SK-N-SH (cell line): ENCODE results near the gene MARVELD1. TPM values are rescaled to one million over a fixed set of nuclear protein-coding genes. Genes with fewer than 3 reads are reported as not detected.

Experiments
- CTCF ChIA-PET: fragments of 300-600, 350-600 bp; formaldehyde crosslinking; extraction: SDS; loops from one replicate; lab custom pipeline; 2021; lab: Yijun Ruan, JAX
- POLR2A ChIA-PET: fragments of 350-600 bp; sonication (Branson Sonifier 250); formaldehyde crosslinking; extraction: SDS; loops from one replicate; lab custom pipeline; 2020; ENCODE audit warnings: antibody characterized with exemption, inconsistent platforms; lab: Yijun Ruan, JAX
- DNase-seq: peaks from one replicate; pipeline ENCODE4 v3.0.0; 2012
- H2AFZ ChIP-seq: fragments of 200-600 bp; sonication (generic); 2 replicates; pipeline ENCODE4 v1.8.1; 2016; ENCODE audit warnings: antibody characterized with exemption, mild to moderate bottlenecking, low read depth
- H3F3A ChIP-seq: fragments of 200-600 bp; sonication (generic); replicated peaks from 2 replicates; pipeline ENCODE3; 2016; ENCODE audit warnings: antibody characterized with exemption, mild to moderate bottlenecking; ENCODE audit not compliant: insufficient read depth
- H3K27ac ChIP-seq, 2 experiments: fragments of 200-500 bp in 1 of 2; fragments of 200-600 bp in 1 of 2; sonication (Bioruptor generic) in 1 of 2; sonication (generic), shearing (Covaris generic) in 1 of 2; 2 replicates each; pipeline versions ENCODE4 v1.5.1 to v1.6.1; 2014 to 2016; ENCODE audit warnings: low read depth in 2 of 2, inconsistent platforms in 1 of 2, low read length in 1 of 2, mild to moderate bottlenecking in 1 of 2, mixed read lengths in 1 of 2
- H3K27me3 ChIP-seq: fragments of 200-600 bp; sonication (generic), shearing (Covaris generic); 2 replicates; pipeline ENCODE4 v1.6.1; 2016; ENCODE audit warnings: mixed run types; ENCODE audit not compliant: insufficient read depth
- H3K36me3 ChIP-seq, 2 experiments: fragments of 200-500 bp in 1 of 2; fragments of 200-600 bp in 1 of 2; sonication (Bioruptor generic) in 1 of 2; sonication (generic) in 1 of 2; replicated peaks in 1 of 2; 2 replicates each; pipeline versions ENCODE3 to v1.5.1; 2014 to 2016; ENCODE audit warnings: low read length in 1 of 2, mild to moderate bottlenecking in 1 of 2; ENCODE audit not compliant: insufficient read depth in 2 of 2, control insufficient read depth in 1 of 2
- H3K4me1 ChIP-seq, 2 experiments: fragments of 200-500 bp in 1 of 2; fragments of 200-600 bp in 1 of 2; sonication (Bioruptor generic) in 1 of 2; sonication (generic), shearing (Covaris generic) in 1 of 2; 2 replicates each; pipeline versions ENCODE4 v1.5.1 to v1.6.1; 2014 to 2016; ENCODE audit warnings: low read depth in 1 of 2, low read length in 1 of 2, mixed run types in 1 of 2; ENCODE audit not compliant: insufficient read depth in 2 of 2, control insufficient read depth in 1 of 2
- H3K4me2 ChIP-seq: fragments of 200-600 bp; sonication (generic), shearing (Covaris generic); 2 replicates; pipeline ENCODE4 v1.6.1; 2017; ENCODE audit warnings: mixed run types
- H3K4me3 ChIP-seq, 2 experiments: fragments of 200-500 bp in 1 of 2; fragments of 200-600 bp in 1 of 2; sonication (Bioruptor generic) in 1 of 2; sonication (generic), shearing (Covaris generic) in 1 of 2; 2 replicates each; pipeline versions ENCODE4 v1.5.1 to v1.8.1; 2014 to 2016; ENCODE audit warnings: low read depth in 2 of 2, inconsistent platforms in 1 of 2, low read length in 1 of 2, mild to moderate bottlenecking in 1 of 2, mixed read lengths in 1 of 2, moderate library complexity in 1 of 2
- H3K79me2 ChIP-seq: fragments of 200-600 bp; sonication (generic); 2 replicates; pipeline ENCODE4 v1.8.1; 2017; ENCODE audit warnings: mild to moderate bottlenecking; ENCODE audit not compliant: insufficient read depth
- H3K9ac ChIP-seq: fragments of 200-600 bp; sonication (generic); 2 replicates; pipeline ENCODE4 v1.6.1; 2017; ENCODE audit warnings: mixed run types
- H3K9me2 ChIP-seq: fragments of 200-600 bp; sonication (generic); 2 replicates; pipeline ENCODE4 v1.6.1; 2017; ENCODE audit warnings: mixed run types
- H3K9me3 ChIP-seq: fragments of 200-600 bp; sonication (generic); 2 replicates; pipeline ENCODE4 v1.6.1; 2017; ENCODE audit warnings: mixed run types, mild to moderate bottlenecking, moderate library complexity
- H4K20me1 ChIP-seq: fragments of 200-600 bp; sonication (generic); 2 replicates; pipeline ENCODE4 v1.6.1; 2017; ENCODE audit warnings: mild to moderate bottlenecking, mixed run types; ENCODE audit not compliant: insufficient read depth
- FOSL2 ChIP-seq: IDR thresholded peaks from 2 replicates; pipeline ENCODE4 v1.4.0; 2012; ENCODE audit warnings: low read depth, mild to moderate bottlenecking, moderate library complexity, borderline replicate concordance
- GABPA ChIP-seq: IDR thresholded peaks from 2 replicates; pipeline ENCODE4 v1.4.0; 2012; ENCODE audit warnings: low read depth, mild to moderate bottlenecking
- GATA2 ChIP-seq: sonication (generic); formaldehyde crosslinking; IDR thresholded peaks from 2 replicates; pipeline ENCODE4 v1.5.0; 2020; ENCODE audit warnings: mild to moderate bottlenecking, missing genetic modification reagents
- IRF3 ChIP-seq: fragments of 150-350 bp; IDR thresholded peaks from 2 replicates; pipeline ENCODE4 v1.6.1; 2016; ENCODE audit warnings: mild to moderate bottlenecking, low read depth, low read length
- MAX ChIP-seq: IDR thresholded peaks from 2 replicates; pipeline ENCODE4 v1.4.0; 2012; ENCODE audit warnings: low read depth
- MEF2A ChIP-seq: IDR thresholded peaks from 2 replicates; pipeline ENCODE4 v1.4.0; 2012; ENCODE audit warnings: low read depth, borderline replicate concordance
- NFIC ChIP-seq: IDR thresholded peaks from 2 replicates; pipeline ENCODE4 v1.4.0; 2012; ENCODE audit warnings: borderline replicate concordance
- NRF1 ChIP-seq: IDR thresholded peaks from 2 replicates; pipeline ENCODE4 v1.6.1; 2012; ENCODE audit warnings: low read depth, mild to moderate bottlenecking, low read length
- PBX3 ChIP-seq: IDR thresholded peaks from 2 replicates; pipeline ENCODE4; 2012
- POLR2AphosphoS5 ChIP-seq: IDR thresholded peaks from 2 replicates; pipeline ENCODE4 v1.6.1; 2012; ENCODE audit warnings: low read depth, low read length
- RAD21 ChIP-seq: IDR thresholded peaks from 2 replicates; pipeline ENCODE4 v1.6.1; 2012; ENCODE audit warnings: mild to moderate bottlenecking, low read length
- REST ChIP-seq: IDR thresholded peaks from 2 replicates; pipeline ENCODE4 v1.6.1; 2012; ENCODE audit warnings: mild to moderate bottlenecking, low read depth, low read length, moderate library complexity
- RFX5 ChIP-seq: IDR thresholded peaks from 2 replicates; pipeline ENCODE4 v1.6.1; 2012; ENCODE audit warnings: mild to moderate bottlenecking, improper control_type of control experiment, low read length
- SIN3A ChIP-seq: IDR thresholded peaks from 2 replicates; pipeline ENCODE4 v1.6.1; 2012; ENCODE audit warnings: low read depth, mild to moderate bottlenecking, low read length, moderate library complexity, borderline replicate concordance
- TCF12 ChIP-seq: IDR thresholded peaks from 2 replicates; pipeline ENCODE4 v1.4.0; 2012
- USF1 ChIP-seq: IDR thresholded peaks from 2 replicates; pipeline ENCODE4 v1.4.0; 2012; ENCODE audit warnings: low read depth, borderline replicate concordance
- USF2 ChIP-seq: fragments of 150-350 bp; IDR thresholded peaks from 2 replicates; pipeline ENCODE4 v1.6.1; 2017; ENCODE audit warnings: antibody characterized with exemption, low read length, low read depth, borderline replicate concordance
- YY1 ChIP-seq: IDR thresholded peaks from 2 replicates; pipeline ENCODE4 v1.4.0; 2012; ENCODE audit warnings: low read depth, mild to moderate bottlenecking
- WGBS: methylation state at CpG from one replicate; pipeline ENCODE4 v1.1.6; 2017; ENCODE audit warnings: low lambda C conversion rate; 5-methylcytosine and 5-hydroxymethylcytosine counted together
- polyA plus RNA-seq, 3 experiments: library from polyadenylated mRNA; depleted of rRNA; stranded (reverse); fragments of >200 nt; gene quantifications; 2 replicates each; pipeline ENCODE4 v1.2.3, GENCODE V29; 2012

The MARVELD1 gene
- polyA plus RNA-seq, 1 of the 3 experiments (the other 2 are of a cell fraction): 53.0 TPM

- H3F3A ChIP-seq: peaks cover 3% of the 10 kb centered on the region
- H3K9me2 ChIP-seq: no peaks in the 10 kb centered on the region
- POLR2A ChIA-PET: interaction anchor here (0.9 to 2.7 kb wide), 4 partner anchors 10 to 29 kb away, joined by 4 to 21 read pairs (median 5); partner anchors contain the start of genes AVPI1 and ZFYVE27
- peaks cover 20 to 25% of the 10 kb centered on the region in 2 experiments for H3K36me3 ChIP-seq
- peak overlapping the region; percentile 64 to 71 for H3K4me3 ChIP-seq
- peak overlapping the region; percentile 86 for H3K9ac ChIP-seq
- DNase-seq: no peak
- peaks cover 35% of the 10 kb centered on the region for H3K79me2 ChIP-seq
- CTCF ChIA-PET: interaction anchor here (1.0 to 25.0 kb wide), 5 partner anchors 14 to 144 kb away, joined by 3 to 687 read pairs (median 7); partner anchors contain the start of genes ANKRD2 and ZFYVE27
- TF ChIP-seq MEF2A: no peak
- no peak for TF ChIP-seq NFIC
- no peak for TF ChIP-seq USF2
- TF ChIP-seq NRF1: no peak
- TF ChIP-seq SIN3A: no peak
- TF ChIP-seq IRF3: no peak
- no peaks in the 10 kb centered on the region for H3K9me3 ChIP-seq
- H3K4me2 ChIP-seq: peak overlapping the region; percentile 90
- WGBS: 81% methylated on average over 8 of the region's 8 CpGs
- no peak overlapping the region for H2AFZ ChIP-seq
- H3K4me1 ChIP-seq: peaks cover 19 to 31% of the 10 kb centered on the region in 2 experiments; a peak in 3 of 4 replicates
- no peaks in the 10 kb centered on the region for H3K27me3 ChIP-seq
- peak overlapping the region in 1 of 2 experiments; percentile 64; a peak in 1 of 4 replicates for H3K27ac ChIP-seq
- peaks cover 22% of the 10 kb centered on the region for H4K20me1 ChIP-seq
These were observed 1.8 kb downstream of the MARVELD1 start for GRCh38 chr10:97715259-97715874.

GRCh38 chr10:97717627-97718026 is 4.1 kb downstream of the MARVELD1 start:
- no peak overlapping the region for H3K9ac ChIP-seq
- H3K9me2 ChIP-seq: no peaks in the 10 kb centered on the region
- H3K27ac ChIP-seq: no peak overlapping the region
- peaks cover 22% of the 10 kb centered on the region for H4K20me1 ChIP-seq
- H3F3A ChIP-seq: peaks cover 3% of the 10 kb centered on the region
- WGBS: 95% methylated on average over 7 of the region's 7 CpGs
- H3K27me3 ChIP-seq: no peaks in the 10 kb centered on the region
- H3K4me1 ChIP-seq: peaks cover 19 to 31% of the 10 kb centered on the region in 2 experiments; a peak in 3 of 4 replicates
- ChIA-PET CTCF (interaction anchor here (2.2 to 25.0 kb wide), 4 partner anchors 9 to 41 kb away, joined by 9 to 687 read pairs (median 33); partner anchors contain the start of gene ZFYVE27), POLR2A (no interaction called here)
- no peak for DNase-seq
- no peak overlapping the region for H3K4me3 ChIP-seq
- H2AFZ ChIP-seq: no peak overlapping the region
- peaks cover 36% of the 10 kb centered on the region for H3K79me2 ChIP-seq
- H3K36me3 ChIP-seq: peaks cover 20 to 25% of the 10 kb centered on the region in 2 experiments
- peak overlapping the region; percentile 17 for H3K4me2 ChIP-seq
- no peaks in the 10 kb centered on the region for H3K9me3 ChIP-seq
- TF ChIP-seq YY1: no peak
- TF ChIP-seq GABPA: no peak
- TF ChIP-seq GATA2 (CRISPR knock-in tag): no peak
- TF ChIP-seq RFX5: no peak
- TF ChIP-seq USF1: no peak
- TF ChIP-seq POLR2AphosphoS5: no peak
- no peak for TF ChIP-seq REST
- TF ChIP-seq PBX3: no peak
- no peak for TF ChIP-seq FOSL2
- no peak for TF ChIP-seq SIN3A
- TF ChIP-seq MAX: no peak
- TF ChIP-seq USF2: no peak
- no peak for TF ChIP-seq TCF12
- no peak for TF ChIP-seq RAD21
